GOT3 (cell line): Measurements from ENCODE around the gene FABP6.
"Not testable (repeated sequence)": the region's sequence is repeated elsewhere in the genome, so short reads cannot be mapped to it uniquely, and the experiment has no call there.

Source experiments
- DNase-seq: peaks from one replicate; lab custom pipeline; 2025; ENCODE audit warnings: mixed read lengths; lab: John Stamatoyannopoulos, UW

The FABP6 gene

DNA sequence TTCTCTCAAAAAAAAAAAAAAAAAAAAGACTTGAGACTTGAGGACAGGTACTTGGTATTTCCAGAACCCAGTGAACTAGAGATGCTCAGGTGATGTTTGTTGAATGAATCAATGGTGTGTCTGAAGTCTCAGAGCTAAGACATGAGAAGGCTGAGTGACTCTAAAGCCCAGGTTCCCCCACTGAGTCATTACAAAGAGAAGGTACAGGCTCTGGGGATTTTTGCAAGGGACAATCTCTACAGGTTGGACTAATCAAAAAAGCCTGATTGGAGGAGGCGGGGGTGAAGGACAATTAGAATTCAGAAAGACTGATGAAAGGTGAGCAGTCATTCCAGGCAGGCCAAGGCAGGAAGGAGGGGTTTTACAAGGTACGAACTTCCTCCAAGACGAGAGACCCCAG lies 8.2 kb upstream of the FABP6 start:
- no peak for DNase-seq

DNA sequence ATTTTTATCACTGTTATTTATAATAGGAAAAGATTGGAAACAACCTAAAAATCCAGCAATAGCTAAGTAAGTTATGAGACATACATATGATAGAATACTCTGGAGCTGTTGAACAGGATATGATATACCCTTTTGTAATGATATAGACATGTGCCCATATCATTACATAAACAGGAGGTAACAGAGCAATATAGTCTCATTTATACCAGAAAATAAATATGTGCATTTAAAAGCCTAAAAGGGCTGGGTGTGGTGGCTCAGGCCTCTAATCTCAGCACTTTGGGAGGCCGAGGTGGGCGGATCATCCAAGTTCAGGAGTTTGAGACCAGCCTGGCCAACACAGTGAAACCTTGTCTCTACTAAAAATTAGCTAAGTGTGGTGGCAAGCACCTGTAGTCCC lies 2.3 kb upstream of the FABP6 start:
- no peak for DNase-seq

DNA sequence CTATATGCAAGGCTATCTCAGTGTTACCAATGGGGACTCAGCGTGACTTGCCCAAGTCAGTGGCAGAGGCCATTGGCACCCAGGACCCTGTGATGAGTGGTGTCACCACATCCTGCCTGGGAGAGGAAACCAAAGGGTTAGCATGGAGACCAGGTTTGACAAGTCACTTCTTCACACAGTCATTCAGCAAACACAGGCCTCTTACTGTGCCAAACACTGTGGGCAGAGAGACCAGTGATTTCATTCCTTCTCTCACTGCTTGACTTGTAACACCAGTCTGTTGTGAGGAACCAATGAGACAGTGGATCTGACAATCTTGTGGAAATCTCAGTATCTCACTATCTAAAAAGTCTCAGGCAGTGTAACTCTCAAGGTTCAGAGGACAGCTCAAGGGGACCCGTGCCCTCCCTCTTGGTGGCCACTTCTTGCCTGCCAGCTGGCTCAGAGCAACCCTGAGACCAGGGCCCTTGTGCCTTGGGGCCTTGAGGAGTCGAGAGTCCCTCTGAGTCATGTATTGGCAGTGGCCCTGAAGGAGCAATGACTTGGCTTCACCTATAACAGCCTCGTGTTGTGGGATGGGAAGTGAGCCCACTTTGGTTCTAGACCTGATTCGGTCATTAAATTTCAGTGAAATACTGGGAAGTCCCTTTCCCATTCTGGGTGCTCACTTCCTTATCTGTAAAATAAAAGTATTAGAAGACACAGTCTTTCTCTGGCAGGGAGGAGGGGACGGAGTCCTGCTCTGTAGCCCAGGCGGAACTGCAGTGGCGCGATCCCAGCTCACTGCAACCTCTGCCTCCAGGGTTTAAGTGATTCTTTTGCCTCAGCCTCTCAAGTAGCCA lies 1.6 kb downstream of the FABP6 start:
- DNase-seq: no peak

DNA sequence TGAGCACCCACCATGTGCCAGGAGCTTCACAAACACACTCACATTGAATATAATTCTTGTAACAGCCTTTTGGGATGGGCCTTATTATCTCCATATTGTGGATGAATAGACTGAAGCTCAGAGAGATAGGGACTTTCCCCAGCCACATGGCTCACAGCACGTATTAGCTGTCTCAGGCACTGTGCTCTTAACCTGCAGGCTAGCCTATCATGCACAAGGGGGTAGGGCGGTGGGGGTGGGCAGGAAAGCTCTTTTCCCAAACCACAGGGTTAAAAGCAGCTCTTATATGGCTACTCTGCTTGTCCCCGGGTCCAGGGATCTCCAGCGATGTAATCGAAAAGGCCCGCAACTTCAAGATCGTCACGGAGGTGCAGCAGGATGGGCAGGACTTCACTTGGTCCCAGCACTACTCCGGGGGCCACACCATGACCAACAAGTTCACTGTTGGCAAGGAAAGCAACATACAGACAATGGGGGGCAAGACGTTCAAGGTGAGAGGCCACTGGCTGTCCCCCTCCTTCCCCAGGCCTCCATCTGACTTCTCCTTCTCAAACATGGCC lies 2.6 kb downstream of the FABP6 start:
- DNase-seq: no peak

DNA sequence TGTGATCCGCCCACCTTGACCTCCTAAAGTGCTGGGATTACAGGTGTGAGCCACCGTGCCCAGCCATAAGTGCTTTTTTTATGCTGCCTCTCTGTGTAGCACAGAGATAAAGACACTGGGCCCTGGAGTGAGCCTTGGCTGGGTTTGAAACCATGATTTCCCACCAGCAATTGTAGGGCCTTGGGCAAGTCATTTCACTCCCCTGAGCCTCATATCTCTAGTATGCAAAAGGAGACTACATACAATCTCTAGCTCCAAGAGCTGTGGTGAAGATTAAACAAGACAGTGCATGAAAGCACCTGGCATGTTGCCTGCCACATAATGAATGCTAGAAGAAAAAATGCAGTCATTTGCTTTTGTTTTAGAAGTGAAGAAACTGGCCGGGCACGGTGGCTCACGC lies 3.9 kb downstream of the FABP6 start:
- no peak for DNase-seq

DNA sequence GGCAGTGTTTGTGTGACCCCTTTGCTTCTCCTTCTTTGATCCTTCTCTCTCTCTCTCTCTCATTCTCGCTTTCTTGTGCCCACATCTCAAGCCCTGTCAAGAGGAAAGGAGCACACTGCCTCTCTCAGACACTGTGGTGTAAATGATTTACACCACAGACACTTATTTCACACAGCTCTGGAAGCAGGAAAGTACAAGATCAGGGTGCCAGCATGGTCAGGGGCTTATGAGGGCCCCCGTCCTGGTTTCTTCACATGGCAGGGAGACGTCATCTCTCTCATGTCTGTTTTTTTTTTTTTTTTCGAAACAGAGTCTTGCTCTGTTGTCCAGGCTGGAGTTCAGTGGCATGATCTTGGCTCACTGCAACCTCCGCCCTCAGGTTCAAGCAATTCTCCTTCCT lies 6.4 kb downstream of the FABP6 start:
- no peak for DNase-seq

DNA sequence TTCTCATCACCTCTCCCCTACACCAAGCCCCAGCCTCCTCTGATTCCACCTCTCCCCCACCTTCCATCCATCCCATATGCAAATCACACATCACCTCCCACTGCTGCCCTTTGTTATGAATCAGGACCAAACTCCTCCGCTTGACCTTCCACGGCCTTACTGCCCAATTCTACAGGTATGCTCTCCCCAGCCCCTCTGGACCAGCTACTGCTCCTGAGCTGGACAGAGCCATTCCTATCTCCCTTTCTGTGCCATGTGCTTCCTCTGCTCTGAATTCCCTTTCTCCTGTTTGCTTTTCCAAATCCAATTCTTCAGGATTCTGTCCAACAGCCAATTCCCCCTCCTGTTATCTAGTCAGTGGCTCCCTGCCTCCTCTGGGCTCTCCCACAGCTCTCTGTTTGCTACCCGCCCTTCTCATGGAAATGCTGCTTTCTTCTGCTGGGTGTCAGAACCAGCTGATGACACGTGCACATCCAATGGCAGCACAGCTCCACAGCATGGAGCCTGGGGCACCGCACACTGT lies 8.3 kb downstream of the FABP6 start:
- DNase-seq: no peak

DNA sequence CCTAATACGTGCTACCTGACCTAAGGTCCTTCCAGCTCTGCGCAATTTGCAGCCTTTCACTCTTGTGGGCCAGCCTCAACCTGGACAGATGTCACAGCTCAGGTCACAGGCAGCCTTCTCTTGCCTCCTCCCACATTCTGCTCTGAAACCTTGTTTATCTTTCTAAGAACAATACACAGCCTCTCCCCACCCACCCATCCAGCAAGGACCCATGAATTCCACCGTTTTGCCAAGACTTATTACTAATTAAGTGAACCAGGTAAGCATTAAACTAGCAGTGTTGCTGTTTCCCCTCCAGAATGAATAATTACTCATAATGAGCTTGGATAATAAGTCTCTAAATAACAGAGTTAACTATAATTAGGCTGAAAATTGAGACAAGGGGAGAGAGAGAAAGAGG lies 11.0 kb downstream of the FABP6 start:
- DNase-seq: no peak

DNA sequence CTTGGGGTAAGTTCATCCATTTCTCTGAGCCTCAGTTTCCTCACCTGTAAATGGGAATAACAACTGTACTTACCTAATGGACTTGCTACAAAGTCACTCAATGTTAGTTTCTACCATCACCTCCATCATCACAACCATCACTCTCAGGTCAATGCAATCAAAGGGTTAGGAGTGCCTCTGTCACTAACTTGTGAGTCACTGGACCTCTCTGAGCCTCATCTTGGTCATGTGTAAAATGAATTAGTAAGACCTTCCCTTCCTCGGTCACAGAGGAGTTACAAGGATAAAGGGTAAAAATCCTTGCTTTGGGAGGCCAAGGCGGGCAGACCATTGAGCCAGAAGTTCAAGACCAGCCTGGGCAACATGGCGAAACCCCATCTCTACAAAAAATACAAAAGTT lies 12.8 kb downstream of the FABP6 start:
- no peak for DNase-seq

DNA sequence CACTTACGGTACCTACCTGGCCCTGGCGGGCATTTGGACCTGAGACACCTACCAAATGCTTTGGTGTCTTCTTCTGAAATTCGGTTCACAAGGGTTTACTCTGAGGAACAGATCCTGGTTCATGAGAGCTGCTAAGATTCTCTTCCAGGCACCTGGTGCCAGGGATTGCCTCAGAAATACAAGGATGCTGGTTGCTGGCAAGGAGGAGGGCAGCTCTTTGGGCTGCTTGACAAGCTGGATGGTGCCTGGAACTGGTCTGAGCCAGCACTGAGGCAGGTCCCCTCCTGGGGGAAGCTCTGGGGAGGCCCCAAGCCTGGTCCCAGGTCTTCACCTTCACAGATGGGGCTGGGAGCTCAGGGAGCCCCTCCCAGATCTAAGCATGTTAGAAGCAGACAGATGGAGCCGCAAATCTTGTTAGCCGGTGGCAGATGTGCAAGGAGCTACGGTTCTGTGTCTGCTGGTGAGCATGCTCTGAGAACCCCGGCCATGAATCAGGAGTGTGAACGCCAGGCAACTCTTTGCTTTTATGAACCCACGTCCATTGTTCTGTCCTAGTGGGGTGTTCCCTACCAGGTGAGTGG lies 16.3 kb downstream of the FABP6 start:
- no peak for DNase-seq

DNA sequence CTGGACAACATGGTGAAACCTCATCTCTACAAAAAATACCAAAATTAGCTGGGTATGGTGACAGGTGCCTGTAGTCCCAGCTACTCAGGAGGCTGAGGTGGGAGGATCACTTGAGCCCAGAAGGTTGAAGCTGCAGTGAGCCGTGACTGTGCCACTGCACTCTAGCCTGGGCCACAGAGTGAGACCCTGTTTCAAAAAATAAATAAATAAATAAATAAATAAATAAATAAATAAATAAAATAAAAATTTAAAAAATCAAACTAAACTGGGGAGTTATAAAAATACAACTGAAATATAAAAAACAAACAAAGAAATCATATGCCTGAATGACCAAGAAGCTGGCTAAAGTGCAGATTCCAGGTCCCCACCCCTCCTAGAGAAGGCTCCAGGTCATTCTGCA lies 20.3 kb downstream of the FABP6 start:
- not testable (repeated sequence) for DNase-seq

DNA sequence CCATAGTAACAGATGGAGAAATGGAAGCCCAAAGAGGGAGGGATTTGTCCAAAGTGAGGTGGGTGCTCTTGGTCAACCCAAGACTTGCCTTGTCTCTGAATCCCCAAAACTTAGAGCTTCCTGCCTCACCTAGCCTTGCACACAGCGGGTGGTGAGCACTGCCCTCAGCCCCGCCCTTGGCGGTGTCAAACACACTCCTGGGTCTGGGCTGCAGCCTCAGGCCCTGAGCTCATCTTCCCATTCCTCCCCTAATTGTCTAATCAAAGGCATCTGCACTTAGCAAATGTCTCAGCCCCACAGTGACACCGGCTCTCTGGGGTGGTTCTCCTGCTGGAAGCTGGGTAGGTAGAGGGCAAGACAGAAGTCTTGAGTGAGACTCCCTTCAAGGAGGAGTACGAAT lies 20.9 kb downstream of the FABP6 start:
- DNase-seq: no peak

DNA sequence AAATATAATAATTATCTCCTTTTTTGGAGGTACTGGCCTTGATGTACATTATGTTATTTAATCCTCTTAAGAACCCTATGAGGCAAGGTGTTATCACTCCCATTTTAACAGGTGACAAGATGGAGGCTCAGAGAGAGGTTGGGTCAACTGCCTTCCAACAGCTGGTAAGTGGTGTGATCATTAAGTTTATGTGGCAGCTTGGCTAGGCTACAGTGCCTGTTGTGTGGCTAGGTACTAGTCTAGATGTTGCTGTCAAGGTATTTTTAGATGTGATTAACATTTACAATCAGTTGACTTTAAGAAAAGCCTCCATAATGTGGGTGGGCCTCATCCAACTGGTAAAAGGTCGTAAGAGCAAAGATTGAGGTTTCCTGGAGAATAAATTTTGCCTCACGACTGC lies 21.5 kb downstream of the FABP6 start:
- no peak for DNase-seq

DNA sequence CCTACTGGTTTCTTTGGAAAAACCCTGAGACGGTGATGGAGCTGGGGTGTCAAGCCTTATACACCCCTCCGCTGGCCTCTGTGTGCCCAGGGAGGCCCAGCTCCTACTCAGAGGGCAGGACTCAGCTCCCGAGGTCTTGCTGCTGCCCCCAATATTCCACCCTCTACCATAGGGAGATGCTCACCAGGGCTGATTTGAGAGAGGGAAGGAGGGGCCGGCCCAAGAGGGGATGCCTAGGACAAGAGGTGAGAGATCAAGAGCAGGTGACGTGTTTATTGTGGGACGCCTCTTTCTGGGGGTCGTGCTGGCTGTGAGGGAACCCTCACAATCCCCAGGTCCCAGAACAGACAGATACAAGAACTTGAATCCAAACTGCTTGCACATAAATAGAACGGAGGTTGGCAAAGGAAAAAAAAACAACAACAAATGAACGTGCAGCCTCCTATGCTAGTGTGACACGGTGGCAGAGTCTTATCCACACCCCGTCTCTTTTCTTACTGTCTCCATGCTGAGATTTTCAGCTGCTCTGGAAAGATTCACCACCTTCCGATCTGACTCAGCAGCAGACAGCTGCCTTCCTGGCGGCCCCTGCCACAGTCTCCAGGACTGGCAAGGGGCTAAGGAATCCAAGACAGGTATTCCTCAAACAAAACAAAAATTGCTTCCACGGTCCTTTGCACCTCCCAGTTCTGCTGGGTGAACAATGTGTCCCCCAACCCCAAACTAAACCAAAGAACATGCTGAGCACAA lies 22.3 kb downstream of the FABP6 start:
- DNase-seq: no peak

DNA sequence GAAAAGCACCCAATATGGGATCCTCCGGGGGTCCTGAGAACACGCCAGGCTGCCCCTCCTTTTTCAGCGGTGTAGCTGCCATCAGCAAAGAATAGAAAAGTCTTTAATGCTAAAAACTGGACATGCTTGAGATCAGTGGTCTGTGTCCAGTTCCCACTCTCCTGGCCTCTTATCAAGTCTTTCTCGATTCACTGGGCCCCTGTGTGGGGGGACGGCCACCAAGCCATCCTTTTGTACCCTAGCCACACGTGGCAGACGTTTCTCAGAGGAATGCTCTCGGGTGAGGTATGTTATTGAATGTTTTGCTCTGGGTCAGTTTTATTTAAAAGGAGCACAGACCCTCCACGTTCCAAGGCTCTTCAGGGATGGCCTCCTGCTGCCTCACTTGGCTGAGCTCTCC lies 23.6 kb downstream of the FABP6 start:
- no peak for DNase-seq

DNA sequence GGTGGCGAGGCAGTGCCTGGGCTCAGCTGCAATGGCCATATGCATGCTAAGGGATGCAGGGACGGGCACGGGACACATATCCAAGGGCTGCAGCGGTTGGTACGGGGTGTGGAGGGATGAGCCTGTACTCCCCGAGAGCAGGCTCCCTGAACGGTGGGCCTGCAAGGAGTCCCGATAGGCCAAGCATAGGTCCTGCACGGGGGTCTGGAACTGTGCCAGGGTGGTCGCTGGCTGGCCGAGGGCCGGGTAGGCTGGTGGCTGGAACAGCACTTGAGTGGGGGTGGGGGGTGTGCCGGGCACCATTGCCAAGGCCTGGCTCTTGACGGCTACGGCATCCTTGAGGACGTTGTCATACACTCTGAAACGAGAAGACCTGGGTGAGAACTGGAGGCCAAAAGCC lies 24.1 kb downstream of the FABP6 start:
- no peak for DNase-seq

DNA sequence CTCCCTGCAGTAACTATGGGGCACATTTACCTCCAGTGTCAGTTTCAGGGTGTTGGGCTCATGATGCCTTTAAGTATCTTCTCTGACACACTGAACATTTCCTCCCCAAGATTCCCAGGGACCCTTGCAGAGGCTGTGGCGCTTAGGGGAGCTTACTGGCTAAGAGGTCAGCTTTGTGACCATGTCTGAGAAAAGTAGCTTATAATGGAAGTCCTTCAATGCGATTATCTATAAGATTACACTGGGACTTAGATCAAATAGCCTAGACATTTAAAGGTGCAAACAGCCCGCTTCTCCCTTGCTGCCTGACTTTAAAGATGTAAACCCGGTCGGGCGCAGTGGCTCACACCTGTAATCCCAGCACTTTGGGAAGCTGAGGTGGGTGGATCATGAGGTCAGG lies 25.4 kb downstream of the FABP6 start:
- DNase-seq: no peak

DNA sequence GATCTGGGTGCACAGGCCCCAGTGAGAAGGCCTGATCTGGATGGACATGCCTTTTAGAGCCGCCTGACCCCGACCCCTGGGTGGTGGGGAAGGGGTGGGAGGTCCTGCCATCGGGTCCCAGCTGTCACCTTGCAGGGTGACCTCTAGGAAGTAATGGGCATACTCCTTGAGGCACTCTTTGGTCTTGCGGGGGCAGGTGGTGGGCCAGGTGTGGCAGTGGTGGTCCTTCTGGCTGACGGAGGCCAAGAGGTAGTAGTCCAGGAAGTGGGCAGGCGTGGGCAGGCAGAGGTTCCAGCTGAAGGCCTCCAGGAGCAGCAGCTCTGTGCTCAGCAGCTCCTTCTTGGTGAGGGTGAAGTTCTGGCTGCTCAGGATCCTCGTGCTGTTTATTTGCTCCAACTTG lies 30.0 kb downstream of the FABP6 start:
- no peak for DNase-seq

DNA sequence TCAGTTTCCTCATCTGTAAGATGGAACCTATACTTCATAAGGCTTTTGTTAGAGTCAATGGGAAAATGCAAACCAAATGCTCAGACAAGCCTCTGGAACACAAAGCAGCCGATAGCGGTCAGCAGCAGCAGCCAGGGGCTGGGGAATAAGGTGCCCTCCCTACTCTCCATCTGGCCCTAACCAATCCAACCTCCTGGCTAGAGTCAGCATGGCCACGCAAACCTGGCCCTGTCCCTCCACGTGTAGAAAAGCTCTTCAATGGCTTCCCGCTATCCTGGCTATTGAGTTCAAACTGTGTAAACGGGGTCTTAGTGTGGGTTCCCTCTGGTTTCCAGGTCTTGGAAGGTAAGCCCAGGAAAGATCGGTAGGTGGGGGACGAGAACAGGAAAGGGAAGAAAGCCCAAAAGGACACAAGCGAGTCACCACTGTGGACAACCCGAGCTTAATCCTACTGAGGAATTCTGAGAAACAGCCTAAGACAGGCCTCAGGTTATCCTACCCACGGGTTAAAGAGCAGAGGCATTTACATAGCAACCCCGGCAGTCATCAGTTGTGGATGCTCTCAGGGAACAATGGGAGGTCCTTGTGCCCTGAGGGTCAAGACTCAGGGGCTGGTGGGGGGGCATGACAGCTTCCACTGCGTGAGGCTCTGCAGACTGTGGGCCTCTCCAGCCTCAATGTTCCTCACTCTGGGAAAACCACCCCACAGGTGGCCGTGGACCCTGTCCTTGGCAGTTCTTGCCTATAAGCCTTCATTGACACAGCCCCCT lies 30.9 kb downstream of the FABP6 start:
- DNase-seq: no peak

DNA sequence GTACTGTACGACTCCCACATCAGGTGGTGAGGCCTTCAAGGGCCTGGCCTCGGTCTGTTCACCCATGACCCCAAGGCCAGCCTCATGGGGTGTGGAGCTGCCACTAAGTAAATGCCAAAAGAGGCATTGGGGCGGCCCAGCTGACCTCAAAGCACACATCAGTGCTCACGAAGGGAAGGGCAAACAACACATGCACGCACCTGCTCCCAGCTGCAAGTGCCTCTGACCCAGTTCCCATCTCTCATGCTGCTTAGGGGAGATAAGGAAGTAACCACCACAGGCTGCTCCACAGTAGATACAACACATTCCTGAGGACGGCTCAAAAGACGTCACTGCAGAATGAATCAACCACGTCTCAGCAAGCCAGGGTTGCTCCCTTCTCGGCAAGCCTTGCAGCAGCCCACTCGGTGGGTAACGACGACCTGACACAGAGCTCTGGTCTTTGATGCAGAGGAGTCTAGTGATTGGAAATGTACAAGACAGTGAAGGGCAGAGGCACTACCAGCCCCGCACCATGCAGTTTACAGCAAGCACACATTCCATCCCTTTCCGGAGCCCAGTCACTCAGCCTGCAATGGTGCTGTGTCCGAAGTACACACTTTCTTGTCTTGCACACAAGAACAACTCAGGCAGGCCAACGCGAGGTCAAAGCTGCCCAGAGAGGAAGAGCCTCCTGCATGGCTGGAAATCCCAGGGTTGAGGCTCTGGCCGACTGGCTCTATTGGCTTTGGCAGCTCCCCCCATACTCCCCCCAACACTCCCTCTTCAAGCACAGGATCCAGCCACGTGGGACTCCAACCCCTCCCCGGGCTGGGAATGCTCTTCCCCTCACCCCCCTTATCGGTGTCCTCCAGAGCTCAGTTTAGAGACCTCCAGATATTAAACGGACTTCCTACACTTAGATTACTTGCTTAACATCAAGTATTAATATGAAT lies 31.8 kb downstream of the FABP6 start:
- DNase-seq: no peak
